Tibial nerve (tissue), 4 donors: ENCODE measurements around the gene ZNF618.

Experiments
- CTCF ChIP-seq, 5 experiments: fragments of 200-600 bp in 3 of 5; fragments of 450-650 bp in 2 of 5; sonication (generic) in 3 of 5; IDR thresholded peaks; one replicate each; pipeline ENCODE4 v1.5.1; 2016 to 2019; ENCODE audit warnings: antibody characterized with exemption in 5 of 5, mild to moderate bottlenecking in 3 of 5, moderate library complexity in 2 of 5
- EP300 ChIP-seq, 2 donors: sonication (generic); formaldehyde crosslinking; IDR thresholded peaks; one replicate each; pipeline ENCODE4 v1.6.1; 2017; ENCODE audit warnings: antibody characterized with exemption in 2 of 2, mild to moderate bottlenecking in 1 of 2
- POLR2A ChIP-seq, 2 donors: fragments of 450-650 bp; IDR thresholded peaks; one replicate each; pipeline ENCODE4 v1.6.1; 2017; ENCODE audit warnings: antibody characterized with exemption in 2 of 2, mild to moderate bottlenecking in 2 of 2, moderate library complexity in 2 of 2

GRCh38 chr9:113914517-113914916, 38.4 kb downstream of the ZNF618 start:
- TF ChIP-seq CTCF (IDR thresholded peaks at IDR 0.05) (no peak), POLR2A (IDR thresholded peaks at IDR 0.05) (no peak), EP300 (IDR thresholded peaks at IDR 0.05) (no peak)
